GM18520 (cell line): ENCODE data around the gene EPHA2.

Experiments
- ATAC-seq: cut with Tn5 transposase; IDR thresholded peaks from one replicate; pipeline ENCODE4 v1.9.1; 2021; ENCODE audit not compliant: unreplicated experiment

EPHA2 gene

GRCh38 chr1:16076031-16076864 is 79.6 kb downstream of the EPHA2 start:
- ATAC-seq = no peak

GRCh38 chr1:16075337-16076030 is 80.4 kb downstream of the EPHA2 start:
- no peak for ATAC-seq
